COR-L47 (cell line): ENCODE data around the gene RFFL.
"Not testable (repeated sequence)": the region's sequence is repeated elsewhere in the genome, so short reads cannot be mapped to it uniquely, and the experiment has no call there.

Experiments used
- DNase-seq: peaks from one replicate; lab custom pipeline; 2025; lab: John Stamatoyannopoulos, UW

RFFL gene

GRCh38 chr17:35048685-35049379 lies 14.7 kb downstream of the RFFL start:
- no peak for DNase-seq

GRCh38 chr17:35046740-35047283 lies 16.7 kb downstream of the RFFL start:
- no peak for DNase-seq

GRCh38 chr17:35046245-35046644 lies 17.3 kb downstream of the RFFL start:
- no peak for DNase-seq

GRCh38 chr17:35045458-35045979 lies 18.0 kb downstream of the RFFL start:
- not testable (repeated sequence) for DNase-seq

GRCh38 chr17:35044181-35044580 lies 19.3 kb downstream of the RFFL start:
- DNase-seq, result no peak

GRCh38 chr17:35041390-35041789 lies 22.1 kb downstream of the RFFL start:
- no peak for DNase-seq

GRCh38 chr17:35038453-35038852 lies 25.1 kb downstream of the RFFL start:
- no peak for DNase-seq

GRCh38 chr17:35030780-35031179 lies 32.7 kb downstream of the RFFL start:
- no peak for DNase-seq

GRCh38 chr17:35028531-35029262 lies 34.8 kb downstream of the RFFL start:
- no peak for DNase-seq

GRCh38 chr17:35028097-35028496 lies 35.4 kb downstream of the RFFL start:
- not testable (repeated sequence) for DNase-seq

- no peak for DNase-seq
Measured at GRCh38 chr17:35025541-35025940, 38.0 kb downstream of the RFFL start.

GRCh38 chr17:35023538-35023937 lies 40.0 kb downstream of the RFFL start:
- no peak for DNase-seq

GRCh38 chr17:35022536-35023063 lies 40.9 kb downstream of the RFFL start:
- peak; percentile 63 for DNase-seq

- DNase-seq, result no peak
Measured at GRCh38 chr17:35021520-35022380, 41.8 kb downstream of the RFFL start.

GRCh38 chr17:35019386-35020179 lies 43.9 kb downstream of the RFFL start:
- no peak for DNase-seq

GRCh38 chr17:35018814-35019213 lies 44.7 kb downstream of the RFFL start:
- DNase-seq, result no peak

GRCh38 chr17:35017021-35017420 lies 46.5 kb downstream of the RFFL start:
- no peak for DNase-seq

- no peak for DNase-seq
Measured at GRCh38 chr17:35016369-35016768, 47.1 kb downstream of the RFFL start.

- no peak for DNase-seq
Measured at GRCh38 chr17:35011671-35012216, 51.8 kb downstream of the RFFL start.

GRCh38 chr17:35010093-35010492 lies 53.4 kb downstream of the RFFL start:
- DNase-seq, result no peak

- DNase-seq, result no peak
Measured at GRCh38 chr17:35006961-35007360, 56.5 kb downstream of the RFFL start.
